NCI-H345 treated with DMSO at 0.1 percent for 48 hours (cell line): ENCODE results near the gene DNAJC3.
A peak's percentile ranks its signal among the peaks of the same experiment; 100 is the strongest.
"Not testable (repeated sequence)": the region's sequence is repeated elsewhere in the genome, so short reads cannot be mapped to it uniquely, and the experiment has no call there.

Source experiments
- DNase-seq: peaks from one replicate; lab custom pipeline; 2025; ENCODE audit not compliant: unreplicated experiment; lab: John Stamatoyannopoulos, UW

Gene DNAJC3

DNA sequence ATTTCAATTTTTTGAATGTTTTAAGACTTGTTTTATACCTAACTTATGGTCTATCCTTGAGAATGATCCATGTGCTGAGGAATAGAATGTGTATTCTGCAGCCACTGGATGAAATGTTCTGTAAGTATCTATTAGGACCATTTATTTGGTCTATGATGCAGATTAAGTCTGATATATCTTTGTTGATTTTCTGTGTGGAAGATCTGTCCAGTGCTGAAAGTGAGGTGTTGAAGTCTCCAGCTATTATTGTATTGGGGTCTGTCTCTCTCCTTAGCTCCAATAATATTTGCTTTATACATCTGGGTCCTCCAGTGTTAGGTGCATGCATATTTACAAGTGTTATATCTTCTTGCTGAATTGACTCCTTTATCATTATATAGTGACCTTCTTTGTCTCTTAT lies 9.7 kb upstream of the DNAJC3 start:
- DNase-seq: not testable (repeated sequence)

DNA sequence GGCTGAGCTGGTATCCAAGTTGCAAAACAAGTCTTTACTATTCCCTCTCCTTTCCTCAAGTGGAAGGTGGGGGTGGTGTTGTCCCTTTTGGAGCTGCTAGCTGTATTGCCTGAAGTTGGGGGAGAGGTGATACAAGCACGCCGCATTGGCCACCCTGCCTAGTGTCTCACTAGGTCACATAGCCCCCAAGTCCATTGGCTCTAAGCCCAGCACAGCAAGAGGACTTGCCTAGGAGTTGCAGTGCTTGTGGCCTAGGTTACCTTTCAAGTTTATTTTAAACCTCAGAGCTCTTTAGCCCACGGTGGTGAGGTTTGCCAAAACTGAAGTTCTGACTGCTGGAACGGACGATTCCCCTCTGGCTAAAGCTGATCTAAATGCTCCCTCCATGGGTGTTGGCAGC lies 5.3 kb upstream of the DNAJC3 start:
- no peak for DNase-seq

DNA sequence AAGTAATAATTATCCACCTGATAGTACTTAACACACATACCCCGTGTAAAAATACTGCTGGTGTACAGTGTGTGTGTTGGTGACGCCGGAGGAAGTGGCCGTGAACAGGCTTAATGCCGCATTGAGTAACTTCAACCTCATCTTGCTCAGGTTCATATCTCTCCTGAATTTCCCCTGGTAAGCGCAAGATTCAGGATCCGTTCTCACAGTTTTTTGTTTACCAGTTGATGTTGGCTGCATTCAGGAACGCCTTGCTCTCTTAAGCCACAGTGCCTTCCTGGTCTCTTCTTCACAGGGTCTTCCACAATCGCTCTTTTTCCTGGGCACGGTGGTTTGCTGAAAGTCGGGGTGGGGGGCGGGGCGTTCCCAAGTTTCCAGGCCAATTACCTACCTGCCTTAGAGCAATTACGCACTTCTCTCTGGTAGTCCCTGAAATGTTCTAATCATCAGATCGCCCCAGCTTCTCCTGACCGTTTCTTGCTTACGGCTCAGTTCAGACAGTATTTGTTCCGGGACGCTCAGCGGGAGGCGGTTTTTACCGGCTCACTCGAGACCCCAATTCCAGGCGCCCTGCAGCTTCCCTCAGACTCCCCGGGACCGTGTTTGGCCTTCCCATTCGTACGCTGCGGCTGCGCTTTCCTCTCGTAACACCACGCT lies 706 bp upstream of the DNAJC3 start:
- DNase-seq: peak; percentile 76

DNA sequence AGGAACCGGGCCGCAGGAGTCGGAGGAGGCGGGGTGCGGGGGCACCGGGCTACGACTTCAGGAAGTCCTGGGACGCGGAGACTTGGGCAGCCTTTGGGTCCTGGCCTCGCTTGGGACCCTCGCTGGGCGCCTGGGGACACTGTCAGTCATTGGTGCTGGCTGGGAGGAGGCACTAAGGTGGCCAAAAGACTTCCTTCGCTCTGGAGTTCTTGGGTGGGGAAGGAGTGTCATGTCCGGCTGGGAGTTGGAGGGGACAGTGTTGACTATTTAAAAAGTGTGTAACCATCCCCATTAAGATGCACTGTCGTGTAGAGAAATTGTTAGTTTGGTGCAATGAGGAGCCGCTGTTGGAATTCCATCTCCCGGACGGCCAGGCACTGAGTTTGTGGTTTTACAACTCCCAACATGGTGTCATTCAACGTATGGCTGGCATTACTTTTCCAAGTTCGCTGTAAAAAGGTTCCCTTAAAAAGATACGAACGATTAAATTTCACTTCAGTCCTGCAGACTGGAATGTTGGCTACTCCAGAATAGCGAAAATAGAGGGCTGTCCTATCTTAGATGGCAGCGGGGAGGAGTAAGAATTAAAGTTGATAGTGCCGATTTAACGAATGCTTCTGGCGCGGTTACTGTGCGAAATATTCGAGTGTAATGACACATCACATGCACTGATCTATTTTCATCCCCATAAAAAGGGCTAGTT lies 776 bp downstream of the DNAJC3 start:
- DNase-seq: no peak

DNA sequence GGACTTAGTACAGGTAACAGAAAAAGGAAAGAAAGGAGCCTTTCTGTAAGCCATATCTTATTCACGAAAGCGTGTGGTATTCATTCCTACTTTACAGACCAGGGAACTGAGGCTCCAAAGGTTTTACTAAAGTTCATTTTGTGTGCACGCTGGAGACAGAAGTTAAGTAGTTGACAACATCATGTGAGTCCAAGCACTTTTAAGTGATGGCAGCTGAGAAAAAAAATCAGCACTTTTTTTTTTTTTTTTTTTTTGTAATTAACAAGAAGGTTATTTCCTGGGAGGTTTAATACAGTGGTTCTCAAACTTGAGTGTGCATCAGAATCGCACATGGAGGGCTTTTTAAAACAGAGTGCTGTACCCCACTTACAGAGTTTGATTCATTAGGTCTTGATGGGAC lies 2.0 kb downstream of the DNAJC3 start:
- no peak for DNase-seq

DNA sequence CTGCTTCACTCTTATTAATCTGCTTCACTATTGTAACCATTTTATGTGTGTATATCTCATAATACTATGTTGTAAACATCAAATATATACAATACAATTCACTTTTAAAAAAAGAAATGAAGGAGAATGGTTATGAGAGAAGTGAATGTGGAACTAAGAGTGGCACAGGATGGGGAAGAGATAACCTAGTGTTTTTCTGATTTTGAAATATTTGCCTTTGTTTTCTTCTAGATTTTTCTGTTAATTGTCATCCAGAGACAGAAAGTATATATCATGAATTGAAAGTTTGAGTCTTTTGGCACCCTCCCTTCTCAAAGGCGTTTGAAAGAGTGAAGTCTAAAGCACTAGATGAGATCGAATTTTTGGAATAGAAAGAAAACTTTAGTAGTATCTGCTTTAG lies 2.8 kb downstream of the DNAJC3 start:
- no peak for DNase-seq

DNA sequence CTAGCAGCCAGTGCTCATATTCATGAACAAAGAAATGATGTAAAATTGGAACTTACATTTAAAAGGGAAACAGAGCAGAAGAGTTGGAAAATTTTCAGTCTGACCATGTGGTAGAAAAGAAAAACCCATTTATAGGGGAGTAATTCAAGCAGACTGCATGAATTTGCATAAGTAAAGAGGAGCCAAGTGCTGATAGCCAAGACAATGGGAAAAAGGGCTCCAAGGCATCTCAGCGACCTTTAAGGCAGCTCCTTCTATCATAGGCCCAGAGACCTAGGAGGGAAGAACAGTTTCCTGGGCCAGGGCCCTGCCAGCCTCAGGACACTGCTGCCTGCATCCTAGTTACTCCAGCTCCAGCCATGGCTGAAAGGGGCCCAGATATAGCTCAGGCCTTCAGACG lies 7.5 kb downstream of the DNAJC3 start:
- no peak for DNase-seq

DNA sequence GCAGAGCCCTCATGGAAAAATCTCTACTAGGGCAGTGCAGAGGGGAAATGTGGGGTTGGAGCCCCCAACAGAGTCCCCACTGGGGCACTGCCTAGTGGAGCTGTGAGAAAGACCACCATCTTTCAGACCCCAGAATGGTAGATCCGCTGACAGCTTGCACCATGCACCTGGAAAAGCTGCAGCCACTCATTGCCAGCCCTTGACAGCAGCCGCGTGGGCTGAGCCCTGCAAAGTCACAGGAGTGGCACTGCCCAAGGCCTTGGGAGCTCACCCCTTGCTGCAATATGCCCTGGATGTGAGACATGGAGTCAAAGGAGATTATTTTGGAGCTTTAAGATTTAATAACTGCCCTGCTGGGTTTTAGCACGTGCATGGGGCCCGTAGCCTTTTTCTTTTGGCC lies 8.0 kb downstream of the DNAJC3 start:
- not testable (repeated sequence) for DNase-seq

DNA sequence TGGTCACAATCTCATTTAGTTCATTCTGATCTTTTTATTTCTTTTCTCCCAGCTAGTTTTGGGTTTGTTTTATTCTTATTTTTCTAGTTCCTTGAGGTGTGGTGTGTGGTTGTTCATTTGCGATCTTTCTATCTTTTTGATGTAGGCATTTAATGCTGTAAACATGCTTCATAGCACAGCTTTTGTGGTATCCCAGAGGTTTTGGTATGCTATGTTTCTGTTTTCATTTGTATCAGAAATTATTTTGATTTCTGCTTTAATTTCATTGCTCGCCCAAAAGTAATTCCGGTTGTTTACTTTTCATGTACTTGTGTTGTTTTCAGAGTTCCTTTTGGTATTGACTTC lies 12.6 kb downstream of the DNAJC3 start:
- DNase-seq: no peak

DNA sequence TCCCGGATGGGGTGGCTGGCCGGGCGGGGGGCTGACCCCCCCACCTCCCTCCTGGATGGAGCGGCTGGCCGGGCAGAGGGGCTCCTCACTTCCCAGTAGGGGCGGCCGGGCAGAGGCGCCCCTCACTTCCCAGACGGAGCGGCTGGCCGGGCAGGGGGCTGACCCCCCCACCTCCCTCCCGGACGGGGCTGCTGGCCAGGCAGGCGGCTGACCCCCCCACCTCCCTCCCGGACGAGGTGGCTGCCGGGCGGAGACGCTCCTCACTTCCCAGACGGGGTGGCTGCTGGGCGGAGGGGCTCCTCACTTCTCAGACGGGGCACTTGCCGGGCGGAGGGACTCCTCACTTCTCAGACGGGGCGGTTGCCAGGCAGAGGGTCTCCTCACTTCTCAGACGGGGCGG lies 14.0 kb downstream of the DNAJC3 start:
- not testable (repeated sequence) for DNase-seq

DNA sequence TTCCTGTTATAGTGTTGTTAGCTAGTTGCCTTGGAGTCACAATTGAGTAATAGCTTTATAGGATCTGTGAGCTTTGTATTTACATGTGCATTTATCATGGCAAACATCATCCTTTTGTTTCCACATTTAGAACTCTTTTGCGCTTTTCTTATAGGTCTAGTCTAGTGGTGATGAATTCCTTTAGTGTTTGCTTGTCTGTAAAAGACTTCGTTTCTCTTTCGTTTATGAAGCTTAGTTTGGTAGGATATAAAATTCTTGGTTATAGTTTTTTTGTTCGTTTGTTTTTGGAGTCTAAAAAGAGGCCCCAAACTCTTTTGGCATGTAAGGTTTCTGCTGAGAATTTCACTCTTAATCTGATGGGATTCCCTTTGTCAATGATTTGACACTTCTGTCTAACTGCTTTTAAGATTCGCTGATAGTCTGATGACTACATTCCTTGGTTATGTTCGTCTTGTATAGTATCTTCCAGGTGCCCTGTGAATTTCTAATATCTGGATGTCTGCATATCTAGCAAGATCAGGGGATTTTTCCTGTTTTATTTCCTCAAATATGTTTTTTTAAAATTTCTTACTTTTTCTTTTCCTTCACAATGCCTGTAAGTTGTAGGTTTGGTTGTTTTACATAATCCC lies 20.2 kb downstream of the DNAJC3 start:
- no peak for DNase-seq

DNA sequence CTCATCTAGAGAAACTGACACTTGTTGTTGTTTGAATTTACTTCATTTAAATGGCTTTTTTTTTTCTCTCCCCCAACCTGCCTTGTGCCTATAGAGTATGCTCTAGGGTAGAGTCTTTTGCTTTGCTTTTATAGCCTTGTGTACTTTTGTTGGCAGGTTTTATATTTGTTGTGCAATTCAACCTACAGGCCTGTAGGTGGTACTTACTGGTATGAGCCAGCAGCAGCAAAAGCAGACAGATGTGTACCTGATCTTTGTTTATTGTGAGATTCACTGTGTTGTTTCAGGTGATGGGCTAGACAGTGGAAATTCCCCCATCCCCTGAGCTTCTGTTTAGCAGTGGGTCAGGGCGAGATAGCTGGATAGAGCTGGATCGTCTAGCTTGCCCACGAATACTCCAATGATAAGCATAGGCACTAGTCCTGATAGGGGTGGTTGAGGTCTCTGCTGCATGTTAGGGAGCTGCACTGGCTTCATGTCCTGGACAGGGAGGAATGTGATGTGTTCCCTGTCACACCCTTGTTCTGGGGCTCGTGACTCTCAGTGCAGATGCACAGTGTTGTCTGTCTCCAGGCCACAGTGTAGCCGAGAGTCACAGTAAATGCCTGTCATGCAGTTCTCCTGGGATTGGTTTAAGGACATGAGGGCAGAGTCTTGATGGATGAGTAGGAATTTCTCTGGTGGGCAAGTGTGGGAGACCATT lies 21.3 kb downstream of the DNAJC3 start:
- no peak for DNase-seq

DNA sequence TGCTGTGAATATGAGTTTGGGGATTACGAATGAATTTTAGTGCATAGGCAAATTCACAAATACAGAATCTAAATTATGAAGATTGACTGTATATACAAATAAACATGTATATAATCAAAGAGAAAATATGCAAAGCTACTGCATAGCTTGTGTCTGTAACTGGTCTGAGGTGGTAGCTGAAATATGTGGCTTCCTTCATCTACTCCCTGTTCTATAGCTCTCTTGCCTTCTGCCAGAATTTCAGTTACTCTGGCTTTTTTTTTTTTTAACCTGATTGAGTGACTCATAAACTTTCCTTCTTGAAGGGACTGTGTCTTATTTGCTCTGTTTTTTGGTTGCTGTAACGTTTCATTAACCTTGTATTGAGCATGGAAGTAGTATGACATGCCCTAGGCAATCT lies 26.6 kb downstream of the DNAJC3 start:
- no peak for DNase-seq

DNA sequence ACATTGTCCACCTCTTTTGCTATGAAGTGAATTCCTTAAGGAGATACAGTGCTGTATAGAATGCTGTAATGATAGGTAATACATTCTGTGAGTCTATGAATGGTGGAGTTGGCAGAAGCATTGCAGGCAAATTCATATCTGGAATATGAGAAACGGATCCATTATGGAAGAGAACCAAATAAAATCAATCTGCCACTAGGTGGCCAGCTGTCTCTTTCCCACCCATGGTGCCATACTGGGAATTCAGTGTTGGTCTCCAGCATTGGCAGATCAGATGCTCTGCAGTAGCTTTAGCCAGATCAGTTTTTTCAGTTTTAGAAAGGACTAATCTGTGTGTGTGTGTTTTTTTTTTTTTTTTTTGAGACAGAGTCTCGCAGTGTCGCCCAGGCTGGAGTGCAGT lies 27.6 kb downstream of the DNAJC3 start:
- no peak for DNase-seq

DNA sequence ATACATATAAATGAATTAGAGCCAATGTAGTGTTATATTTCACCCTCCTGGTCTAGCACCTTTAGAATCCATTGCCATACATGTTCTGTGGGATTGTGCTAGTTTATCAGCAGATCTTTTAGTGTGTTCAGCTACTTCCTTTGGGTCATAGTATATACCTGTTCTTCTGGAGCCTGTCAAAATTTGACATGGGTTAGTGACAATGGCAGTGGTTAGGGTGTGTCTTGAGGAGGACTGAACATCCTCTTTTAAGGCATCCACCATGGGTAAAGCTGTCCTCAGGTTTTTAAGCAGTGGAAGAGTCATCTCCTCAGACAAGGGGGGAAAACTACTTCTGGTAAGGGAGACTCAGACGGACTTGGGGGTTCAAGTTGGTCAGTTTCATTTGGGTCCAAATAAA lies 29.4 kb downstream of the DNAJC3 start:
- no peak for DNase-seq

DNA sequence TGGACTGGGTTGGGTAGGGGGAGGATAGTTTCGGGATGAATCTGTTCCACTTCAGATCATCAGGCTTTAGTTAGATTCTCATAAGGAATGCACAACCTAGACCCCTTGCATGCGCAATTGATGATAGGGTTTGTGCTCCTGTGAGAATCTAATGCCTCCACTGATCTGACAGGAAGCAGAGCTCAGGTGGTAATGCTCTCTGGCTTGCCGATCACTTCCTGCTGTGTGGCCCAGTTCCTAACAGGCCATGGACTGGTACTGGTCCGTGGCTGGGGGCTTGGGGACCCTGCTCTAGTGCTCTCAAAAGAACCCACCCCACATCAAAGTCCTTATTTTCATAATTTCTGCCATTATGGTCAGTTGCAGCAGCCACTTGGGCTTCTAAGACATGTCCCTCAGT lies 30.1 kb downstream of the DNAJC3 start:
- DNase-seq: no peak

DNA sequence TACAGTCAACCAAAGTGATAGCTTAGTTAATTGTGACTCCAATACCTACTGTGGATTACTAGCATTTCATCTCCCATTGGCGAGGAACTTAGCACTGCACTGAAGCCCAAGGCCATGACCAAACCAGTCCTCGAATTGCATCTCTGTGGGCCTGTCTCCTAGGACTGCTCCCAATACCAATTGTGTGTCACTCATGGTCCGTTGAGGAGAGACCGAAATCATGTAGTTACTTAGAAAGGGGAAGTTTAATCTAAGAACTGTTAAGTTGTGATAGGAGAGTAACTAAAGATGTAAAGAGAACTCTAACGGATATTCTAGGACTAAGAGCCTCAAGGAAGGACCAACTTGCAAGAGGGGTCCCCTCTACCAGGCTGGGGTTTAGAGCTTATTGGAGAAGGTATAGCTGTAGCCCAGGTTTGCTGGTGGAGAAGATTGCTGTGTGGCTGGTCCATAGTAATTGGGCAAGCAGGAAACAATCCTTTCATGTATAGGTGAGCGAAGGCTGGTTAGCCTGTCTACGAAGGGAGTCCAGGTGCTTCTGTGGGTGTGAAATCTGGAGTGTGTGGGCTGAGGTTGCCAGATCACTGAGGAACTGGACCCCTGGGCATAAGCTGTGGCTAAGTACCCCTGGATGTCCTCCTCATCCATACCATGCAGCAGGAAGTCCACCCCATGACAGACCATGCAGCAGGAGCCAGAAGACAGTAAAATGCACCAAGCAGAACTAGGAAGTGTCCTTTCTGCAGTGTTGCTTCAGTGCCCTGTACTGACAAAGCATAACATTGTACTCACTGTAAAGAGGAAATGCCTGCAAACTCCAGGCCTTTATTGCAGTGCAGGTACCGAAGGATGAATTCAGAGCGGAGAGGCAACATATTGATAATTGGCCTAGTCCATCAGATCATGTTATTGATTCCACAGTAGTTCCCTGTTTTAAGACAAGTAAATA lies 30.8 kb downstream of the DNAJC3 start:
- no peak for DNase-seq

DNA sequence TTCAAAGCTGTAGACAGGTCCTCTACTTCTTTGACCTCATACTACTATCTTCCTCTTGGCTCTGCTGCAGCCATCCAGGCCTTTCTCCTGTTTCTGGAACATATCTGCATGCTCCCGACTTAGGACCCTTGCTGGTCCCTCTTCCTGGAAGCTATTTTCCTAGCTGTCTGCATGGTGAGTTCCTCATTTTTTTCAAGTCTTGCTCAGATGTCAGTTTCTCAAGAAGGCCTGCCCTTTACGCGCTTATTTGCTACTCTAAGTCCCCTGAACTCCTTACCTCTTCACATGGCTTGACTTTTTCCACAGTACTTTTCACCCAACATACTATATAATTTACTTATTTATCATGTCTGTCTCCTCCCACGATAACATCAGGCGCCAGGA lies 31.4 kb downstream of the DNAJC3 start:
- DNase-seq: no peak

DNA sequence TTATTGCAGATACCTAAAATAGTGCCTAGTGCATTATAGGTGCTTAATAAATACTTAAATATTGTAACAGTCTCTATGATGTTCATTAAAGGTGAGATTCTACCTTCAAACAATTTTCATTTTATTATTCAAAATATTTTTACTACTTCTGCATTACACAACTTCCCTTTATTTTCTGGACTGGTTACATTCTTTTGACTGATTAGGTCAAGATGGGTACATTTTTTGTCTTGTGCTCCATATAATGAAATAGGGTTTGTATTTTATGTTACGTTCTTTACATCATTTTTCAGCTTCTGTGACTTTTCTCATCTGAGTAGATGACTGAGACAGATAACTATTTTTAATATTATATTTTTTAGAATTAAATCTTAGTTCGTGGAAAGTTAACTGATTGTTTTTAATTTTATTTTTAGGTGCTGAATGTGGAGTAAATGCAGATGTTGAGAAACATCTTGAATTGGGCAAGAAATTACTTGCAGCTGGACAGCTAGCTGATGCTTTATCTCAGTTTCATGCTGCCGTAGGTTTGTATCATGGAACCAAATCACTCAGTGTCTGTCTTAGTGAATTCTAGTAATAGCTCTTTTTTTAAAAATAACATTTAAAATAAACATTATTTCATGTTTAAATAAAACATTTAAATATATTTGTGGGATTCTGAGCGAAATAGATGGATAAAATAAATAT lies 32.0 kb downstream of the DNAJC3 start:
- DNase-seq: no peak

DNA sequence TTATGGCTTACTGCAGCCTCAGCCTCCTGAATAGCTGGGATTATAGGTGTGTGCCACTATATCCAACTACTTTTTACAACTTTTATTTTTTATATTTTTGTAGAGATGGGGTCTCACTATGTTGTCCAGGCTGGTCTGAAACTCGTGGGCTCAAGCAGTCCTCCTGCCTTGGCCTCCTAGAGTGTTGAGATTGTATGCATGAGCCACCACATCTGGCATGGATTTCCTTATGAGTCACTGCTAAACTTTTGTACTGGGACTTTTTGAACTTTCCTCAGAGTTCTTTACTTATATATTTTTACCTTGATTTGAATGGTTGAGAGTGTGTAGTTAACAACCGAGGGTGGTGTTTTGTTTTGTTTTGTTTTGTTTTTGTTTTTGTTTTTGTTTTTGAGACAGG lies 33.4 kb downstream of the DNAJC3 start:
- DNase-seq: no peak
